HK-2 (cell line): Measurements from ENCODE around the gene PMPCA.

Source experiments
- DNase-seq: peaks from one replicate; pipeline ENCODE4 v3.0.0-alpha.2; 2018; ENCODE audit not compliant: unreplicated experiment

PMPCA gene

DNA sequence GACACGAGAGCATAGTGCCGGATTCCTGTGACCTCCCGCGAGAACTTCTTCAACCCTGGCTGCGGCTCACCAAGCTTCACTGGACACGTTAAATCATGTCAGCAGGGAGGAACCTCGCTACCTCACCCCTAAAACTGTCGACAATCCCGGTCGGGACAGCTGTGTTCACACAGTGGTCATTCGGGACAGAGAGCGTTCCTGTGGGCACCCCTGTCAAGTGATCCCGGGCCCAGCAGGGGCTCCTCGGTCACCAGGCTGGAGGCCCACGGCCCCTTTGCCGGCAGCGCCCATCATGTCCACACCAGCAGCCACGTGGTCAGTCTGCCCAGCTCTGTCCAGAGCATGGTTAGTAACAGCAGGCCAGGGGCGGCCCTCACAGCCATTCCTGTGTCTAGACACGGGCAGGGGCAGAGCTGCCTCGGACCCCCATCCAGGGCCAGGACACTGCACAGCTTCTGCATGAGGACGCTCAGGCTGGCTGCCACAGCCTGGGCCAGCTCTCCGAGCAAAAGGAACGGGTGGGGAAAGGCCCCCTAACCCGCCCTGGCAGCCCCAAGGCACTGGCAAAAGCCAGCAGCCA is 25.7 kb downstream of the PMPCA start:
- DNase-seq: no peak

DNA sequence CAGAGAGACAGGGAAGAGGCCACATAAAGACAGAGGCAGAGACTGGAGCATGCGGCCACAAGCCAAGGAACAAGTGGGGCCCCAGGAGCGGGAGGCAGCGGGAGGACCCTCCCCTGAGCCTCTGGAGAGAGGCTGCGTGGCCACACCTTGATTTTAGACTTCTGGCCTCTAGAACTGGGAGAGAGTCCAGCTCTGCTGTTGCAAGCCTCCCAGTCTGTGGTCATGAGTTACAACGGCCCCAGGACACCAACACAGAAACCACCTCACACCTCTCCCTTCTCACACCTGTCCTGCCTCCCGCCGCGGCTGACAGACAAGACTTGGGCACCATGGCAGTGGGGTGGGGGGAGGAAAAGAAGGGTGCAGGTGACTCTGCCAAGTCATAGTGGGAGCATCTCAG is 27.0 kb downstream of the PMPCA start:
- DNase-seq: no peak

DNA sequence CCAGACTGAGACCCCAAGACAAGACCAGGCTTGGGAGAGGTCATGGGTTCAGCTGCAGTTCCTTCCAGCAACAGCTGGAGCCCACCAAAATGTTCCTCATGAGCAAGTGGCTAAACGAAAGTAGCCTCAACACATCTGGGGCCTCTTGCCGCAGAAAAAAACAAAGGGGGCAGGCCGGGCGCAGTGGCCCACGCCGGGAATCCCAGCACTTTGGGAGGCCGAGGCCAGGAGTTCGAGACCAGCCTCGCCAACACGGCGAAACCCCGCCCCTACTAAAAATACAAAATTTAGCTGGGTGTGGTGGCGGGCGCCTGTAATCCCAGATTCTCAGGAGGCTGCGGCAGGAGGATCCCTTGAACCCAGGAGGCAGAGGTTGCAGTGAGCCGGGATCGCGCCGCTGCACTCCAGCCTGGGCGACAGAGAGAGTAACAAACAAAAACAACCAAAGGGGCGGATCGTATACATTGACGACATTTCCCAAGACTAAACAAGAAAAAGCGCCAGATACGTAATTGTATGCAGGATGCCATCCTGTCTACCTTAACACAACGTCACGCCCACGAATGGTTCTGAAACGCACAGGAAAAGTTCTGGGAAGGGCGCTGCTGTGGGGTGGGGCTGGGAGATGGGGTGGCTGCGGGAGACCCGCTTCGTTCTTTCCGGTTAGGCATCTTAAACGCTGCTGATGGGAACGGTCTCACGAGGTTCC is 27.5 kb downstream of the PMPCA start:
- no peak for DNase-seq

DNA sequence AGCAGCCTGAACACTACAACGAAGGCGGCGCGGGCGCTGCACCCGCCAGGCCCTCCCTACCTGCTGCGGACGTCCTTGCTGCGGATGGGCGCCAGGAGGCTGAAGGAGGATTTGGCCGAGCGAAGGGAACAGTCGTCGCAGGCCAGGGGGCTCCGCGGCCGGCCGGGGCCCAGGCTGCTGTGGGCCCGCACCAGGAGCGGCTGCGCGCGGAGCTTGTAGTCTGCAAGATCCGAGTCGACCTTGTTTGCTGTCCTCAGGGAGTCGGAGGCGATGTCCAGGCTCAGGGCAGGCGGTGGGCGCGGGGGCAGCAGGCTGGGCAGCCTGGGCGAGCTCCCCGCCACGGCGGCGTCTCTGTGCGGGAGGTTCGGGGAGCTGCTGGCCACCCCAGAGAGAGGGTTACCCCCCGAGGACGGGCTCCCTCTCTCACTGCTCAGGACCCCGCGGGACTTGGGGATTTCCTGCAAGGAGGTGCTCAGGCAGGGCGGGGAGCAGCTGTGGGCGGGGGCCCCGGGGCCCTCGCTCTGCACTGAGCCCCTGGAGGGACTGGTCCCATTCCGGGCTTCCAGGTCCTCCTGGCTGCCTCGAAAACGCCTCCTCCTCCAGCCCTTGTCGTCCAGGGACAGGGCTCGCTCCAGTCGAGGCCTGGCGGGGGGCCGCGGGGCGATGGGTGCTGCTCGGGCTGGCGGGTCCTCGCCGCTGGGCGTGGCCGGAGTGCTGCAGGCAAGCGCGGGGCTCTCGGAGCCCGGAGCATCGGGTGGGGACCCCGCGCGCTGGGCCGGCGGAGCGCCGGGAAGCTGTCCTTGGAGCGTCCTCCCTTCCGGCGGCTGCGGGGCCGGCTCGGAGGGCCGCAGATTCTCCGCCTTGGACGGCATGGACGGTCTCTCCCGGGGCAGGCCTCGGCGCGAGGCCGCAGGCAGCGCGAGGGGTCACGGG is 28.4 kb downstream of the PMPCA start:
- DNase-seq: peak; percentile 64

DNA sequence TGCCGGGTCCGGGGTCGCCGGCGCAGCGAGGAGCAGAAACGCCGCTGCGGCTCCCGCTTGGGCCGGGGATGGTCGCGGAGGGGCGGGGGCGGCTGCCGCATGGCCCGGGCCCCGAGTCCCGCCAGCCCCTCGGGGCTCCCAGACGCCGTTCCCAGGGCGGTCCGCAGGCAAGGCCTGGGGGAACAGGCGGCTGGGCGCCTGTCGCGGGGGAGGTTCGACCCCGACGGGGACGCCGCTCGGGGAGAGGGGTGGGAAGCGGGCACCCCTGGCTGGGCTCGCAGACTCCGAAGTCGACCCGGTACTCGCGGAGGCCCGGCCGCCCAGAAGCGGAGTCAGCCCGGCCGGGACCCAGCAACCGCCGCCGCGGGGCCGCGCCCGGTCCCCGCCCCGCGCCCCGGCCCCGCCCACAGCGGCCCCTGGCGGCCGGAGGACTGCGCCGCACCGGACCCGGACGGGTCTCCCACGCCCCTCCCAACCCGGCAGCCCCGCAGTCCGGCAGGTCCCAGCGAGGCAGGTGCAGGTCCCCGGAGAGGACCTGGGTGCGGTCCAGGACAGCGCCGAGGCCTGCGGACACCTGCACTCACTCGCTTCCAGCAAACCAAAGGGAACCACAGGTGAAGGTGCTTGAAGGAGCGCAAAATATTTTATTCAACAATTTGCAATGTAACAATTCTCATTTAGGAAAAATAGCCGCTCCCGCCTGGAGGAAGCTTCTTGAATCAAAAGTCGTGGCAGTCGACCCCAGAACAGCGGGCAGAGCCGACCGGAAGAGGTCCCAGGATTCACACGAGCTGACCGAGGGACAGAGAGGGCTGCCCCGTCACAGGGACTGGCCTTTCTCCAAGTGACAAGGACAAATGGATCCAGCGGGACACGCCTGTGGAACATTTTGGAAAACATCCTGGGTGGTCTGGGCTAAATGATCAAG is 29.3 kb downstream of the PMPCA start, which contains the start of gene INPP5E:
Gene INPP5E, minus strand, starts transcription at position 365 of the 928 bp plus-strand sequence. CDS start 426 bp downstream, outside the sequence.
- peak; percentile 80 for DNase-seq

DNA sequence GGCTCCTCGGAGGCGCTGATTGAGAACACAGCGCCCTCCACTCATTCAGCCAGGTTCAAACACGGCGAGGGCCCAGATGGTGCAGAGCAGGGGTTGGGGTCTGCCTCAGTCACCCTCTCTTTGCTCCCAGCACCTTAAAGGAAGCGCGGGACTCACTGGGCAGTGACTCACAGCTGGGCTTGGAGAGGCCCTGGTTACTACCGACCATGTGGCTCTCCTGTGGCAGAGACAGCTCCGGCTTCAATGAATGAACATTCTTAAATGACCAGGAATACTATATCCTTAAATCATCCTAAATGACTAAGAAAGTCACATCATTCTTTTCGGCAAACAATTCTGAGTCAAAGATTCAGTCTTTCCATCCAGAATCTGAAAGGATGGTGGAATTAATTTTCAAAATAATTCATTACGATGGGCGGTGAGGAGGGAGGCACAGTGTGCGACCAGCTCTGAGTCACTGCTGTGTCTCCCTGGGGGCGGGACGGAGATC is 30.8 kb downstream of the PMPCA start:
- peak; percentile 25 for DNase-seq

DNA sequence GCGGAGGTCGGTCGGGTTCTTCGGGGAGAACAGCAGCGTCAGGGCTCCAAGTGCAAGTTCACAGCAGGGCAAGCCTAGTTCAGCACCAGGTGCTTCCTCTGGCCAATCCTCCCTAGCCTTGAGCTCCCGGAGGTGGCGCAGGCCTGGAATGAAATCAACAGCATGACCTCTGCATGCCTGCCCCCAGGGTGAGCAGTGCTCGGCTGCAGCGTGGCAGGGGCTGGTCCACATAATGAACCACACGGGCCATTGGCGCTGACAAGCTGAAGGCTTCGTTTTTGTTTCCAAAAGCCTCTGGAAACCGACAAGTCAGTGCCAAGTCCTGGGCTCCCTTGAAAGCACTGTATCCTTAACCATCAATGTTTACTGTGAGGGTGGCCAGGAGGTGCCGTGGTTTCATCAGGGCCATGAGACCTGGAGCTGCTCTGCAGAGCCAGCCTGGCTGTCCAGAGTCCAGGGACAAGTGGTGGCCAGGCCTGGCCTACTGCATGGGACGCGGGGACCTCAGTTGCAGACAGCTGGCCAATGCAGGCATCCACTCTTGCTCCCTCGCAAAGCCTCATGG is 31.3 kb downstream of the PMPCA start:
- DNase-seq: no peak

DNA sequence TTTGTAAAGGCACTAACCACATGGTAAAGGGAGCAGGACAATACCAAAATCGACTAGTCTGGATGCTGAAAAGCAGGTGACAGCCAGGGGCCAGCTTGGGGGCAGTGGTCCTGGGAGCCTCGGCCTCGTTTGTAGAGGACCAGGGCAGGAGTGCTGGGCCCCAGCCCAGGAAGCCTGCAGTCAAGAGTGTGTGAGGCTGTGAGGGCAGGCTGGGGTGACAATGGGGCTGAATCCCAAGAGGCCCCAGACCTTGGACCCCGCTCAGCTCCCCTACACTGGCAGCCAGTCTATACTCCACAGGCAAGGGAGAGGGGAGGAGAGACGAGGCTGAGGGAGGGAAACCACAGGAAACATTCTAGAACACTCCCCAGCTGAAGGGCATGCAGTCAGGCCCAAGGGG is 31.8 kb downstream of the PMPCA start:
- no peak for DNase-seq

DNA sequence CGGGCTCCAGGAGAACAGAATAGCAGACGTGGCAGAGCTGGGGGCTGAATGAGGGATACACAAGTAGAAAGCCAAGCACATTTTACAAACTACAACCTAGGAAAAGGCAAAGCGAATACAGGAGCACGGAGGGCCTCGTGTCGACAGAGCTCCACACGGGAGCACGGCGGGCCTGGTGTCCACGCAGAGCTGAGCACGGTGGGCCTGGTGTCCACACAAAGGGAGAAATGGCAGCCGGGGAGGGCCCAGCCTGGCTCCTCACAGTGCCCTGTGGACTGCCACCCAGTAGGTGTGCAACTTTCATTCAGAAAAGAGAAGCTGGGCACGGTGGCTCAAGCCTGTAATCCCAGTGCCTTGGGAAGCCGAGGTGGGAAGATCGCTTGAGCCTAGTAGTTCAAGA is 32.6 kb downstream of the PMPCA start:
- DNase-seq: no peak

DNA sequence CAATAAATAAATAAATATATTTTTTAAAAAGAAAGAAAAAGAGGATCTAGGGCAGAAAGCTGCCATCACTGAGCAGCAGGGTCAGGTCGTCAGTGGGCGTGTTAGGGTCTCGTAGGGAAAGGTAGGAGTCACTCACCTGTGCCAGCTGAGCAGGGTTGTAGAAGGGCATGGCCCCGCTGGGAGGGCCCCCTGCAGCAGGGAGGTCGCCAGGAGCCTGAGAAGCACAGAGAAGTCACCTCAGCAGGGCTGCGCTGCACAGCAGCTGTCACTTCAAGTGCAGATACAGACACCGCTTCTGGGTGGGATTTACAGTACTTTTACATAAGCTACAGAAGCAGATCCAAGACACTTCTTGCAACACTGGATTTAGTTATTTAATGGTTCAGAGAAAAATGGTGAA is 33.2 kb downstream of the PMPCA start:
- no peak for DNase-seq

DNA sequence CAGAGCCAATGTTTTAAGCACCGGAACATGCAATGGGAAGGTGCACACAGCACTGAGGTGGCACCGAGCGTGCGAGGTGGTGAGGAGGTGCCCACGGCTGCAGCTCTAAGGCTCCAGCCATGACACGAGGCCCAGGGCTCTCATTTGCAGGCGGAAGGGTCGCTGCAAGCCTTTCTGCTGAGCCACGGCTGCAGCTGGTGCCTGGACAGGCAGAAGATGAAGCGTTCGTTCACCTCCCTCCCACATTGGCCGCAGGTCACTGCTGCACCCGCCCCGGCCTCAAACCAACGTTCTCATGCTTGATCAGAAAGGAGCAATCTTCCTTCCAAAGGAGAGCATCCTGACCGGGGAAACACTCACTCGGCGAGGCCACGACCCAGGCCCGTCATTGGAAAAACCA is 33.6 kb downstream of the PMPCA start:
- DNase-seq: no peak

DNA sequence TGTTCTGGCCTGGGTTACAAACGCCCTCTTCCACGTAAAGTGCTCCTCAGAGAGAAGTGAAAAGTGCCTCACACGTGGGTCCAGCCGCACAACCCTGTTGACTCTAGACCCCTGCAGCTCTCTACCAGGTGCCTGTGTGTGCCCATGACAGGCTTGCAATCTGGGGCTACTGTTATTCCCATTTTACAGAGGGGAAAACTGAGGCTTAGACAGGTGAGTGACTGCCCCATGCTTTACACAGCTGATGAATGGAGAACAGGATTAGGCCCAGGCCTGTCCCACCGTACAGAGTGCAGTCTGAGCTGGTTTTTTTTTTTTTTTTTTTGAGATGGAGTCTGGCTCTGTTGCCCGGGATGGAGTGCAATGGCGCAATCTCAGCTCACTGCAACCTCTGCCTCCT is 35.3 kb downstream of the PMPCA start:
- no peak for DNase-seq

DNA sequence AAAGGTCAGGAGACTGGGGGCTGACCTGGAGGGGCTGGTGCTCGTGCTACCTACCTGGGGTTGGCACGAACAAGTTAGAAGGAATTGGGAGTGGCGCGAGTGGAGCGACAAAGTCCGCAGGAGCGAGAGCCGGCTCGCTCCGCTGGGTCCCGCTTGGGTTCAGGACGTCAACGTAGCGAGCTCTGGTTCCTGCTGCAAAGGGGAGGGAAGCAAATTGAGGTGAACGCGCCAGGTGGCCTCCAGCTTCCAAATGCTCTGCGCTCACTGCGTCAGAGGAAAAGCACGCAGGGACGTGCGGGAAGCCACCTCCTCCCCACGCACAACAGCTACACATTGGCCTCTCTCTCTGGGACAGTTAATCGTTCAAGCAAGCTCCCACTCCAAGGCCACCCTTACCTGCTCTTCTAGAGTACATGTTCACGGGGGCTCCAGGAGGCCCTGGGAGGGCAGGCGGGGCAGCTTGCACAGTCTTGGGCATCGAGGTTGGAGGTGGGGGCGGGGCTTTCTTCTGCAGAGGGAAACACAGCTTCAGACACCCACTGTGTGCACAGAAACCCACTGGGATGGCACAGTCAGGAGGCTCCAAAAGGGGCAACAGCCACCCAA is 36.8 kb downstream of the PMPCA start:
- no peak for DNase-seq

DNA sequence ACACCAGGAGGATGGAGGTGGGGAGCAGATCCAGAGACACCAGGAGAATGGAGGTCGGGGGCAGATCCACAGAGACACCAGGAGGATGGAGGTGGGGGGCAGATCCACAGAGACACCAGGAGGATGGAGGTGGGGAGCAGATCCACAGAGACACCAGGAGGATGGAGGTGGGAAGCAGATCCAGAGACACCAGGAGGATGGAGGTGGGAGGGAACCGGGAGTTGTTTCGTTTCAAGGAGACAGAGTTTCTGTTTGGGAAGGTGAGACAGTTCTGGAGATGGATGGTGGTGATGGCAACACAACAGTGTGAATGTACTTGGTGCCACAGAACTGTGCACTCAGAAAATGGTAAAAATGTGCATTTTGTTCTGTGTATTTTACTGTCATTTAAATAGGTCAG is 38.2 kb downstream of the PMPCA start:
- DNase-seq: no peak

DNA sequence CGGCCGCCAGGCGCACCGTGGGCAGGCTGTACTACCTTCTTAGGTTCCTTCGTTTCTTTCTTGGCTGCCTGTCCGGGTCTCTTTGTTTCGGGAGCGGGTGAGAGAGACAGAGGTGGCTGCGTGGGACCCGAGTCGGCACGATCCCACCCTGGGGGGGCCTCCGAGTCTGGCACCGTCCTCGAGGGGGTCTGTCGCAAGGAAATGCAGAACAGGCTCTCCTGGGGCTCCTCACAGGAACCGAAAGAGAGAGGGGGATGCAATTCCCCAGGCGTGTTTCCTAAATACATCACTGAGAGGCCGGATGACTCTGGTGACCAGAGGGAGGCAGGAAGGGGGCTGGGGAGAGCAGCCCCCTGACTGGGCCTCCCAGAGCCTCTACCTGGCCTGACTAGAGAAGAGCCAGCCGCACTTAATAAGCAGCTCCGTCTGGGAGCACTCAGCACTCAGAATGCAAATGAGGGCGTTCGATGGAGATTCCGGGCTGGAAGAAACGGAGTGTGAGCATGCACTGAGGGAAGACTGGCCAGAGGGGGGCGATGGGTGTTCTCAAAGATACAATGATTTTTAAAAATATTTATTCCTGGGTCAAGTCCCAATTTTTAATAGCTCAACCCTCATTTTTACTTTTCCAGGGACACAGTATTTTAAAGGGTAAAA is 40.9 kb downstream of the PMPCA start:
- DNase-seq: no peak

DNA sequence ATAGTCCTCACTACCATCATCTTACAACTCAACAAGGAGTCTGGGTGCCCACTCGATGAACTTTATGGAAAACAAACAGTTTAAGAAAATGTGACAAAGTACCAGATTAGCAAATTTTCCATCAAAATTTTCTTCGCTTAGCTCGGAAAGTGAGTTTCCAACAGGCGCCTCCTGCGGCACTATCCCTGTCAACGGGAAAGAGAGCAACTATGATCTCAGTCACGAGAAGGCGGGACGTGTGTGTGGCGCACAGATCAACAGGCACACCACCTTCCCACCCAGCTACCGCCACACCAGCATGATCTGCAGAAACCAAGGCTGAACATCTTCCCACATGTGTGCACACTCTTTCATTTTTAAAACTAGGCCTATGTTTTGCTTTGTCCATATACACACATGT is 42.9 kb downstream of the PMPCA start:
- no peak for DNase-seq

DNA sequence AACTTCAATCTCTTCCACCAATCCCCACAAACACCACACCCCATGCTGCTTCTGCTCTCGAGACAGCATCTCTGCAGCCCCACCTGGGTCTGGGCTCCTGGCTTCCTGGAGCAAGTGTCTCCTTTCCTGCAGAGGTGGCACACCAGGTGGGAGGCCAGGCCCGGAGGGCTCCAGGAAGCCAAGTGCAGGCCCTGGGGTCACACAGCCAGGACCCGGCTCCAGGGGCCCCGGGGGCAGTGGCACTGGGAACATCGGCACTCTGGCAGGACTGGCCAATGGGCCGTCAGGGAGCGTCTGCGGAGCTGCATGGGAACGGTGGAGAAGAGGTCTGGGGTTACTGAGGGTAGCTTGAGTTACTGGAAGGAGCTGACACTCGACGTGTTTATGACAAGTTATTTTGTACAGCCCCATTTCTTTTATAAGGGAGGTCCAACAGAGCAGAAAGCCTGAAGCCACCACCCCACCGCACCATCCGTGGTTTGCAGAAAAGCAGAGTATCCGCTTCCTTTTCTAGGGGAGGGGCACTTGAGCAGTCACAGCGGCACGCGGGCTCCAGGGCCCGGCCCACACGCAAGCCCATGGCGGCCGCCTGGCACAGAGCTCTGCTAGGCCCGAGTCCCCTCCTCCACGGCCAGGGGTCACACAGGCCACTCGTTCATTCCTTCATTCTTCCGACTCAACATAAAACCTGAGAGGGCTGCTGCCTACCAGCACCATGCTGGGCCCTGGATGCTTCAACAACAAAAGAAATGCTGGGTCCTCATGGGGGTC is 43.8 kb downstream of the PMPCA start:
- DNase-seq: no peak

DNA sequence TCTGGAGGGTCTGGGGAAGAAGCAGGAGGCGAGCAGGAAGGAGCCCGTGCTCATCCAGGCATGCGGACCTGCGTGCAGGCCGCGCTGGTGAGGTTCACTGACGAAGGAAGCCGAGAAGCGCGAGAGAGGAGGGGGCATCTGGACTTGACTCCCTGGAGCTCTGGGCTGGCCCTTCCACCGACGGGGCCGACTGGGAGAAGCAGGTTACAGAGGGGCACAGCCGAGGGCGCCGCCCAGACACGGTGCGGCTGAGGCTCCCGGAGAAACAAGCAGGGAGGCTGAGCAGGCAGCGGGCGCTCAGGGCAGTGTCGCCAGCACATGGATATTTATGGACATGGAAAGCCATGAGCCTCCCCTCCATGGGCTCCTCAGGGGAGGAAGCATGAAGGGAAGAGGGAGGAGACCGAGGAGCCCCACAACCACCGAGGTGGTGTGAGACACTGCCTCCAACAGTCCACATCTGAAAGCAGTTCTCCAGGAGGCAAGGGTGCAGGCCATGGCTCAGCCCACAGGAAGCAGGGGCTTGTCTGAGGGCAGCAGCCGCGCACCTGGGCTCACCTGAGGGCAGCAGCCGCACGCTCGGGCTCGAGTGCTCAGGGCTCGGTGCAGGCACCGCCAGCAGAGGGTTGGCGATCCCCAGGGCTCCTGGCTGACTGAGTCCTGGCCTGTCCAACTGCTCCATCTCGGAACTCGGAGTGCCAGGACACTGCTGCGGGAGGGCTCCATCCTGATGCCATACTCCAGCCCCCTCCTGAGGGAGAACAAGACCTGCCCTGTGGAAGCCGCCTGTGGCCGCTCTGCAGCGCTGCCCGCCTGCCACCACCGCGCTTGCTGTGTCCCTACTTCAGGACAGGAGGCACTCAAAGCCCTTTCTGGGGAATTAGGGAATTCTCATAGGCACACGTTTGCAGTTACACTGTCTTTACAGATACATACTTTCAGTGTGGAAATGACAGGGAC is 44.9 kb downstream of the PMPCA start:
- DNase-seq: no peak
